ENCODE results near the gene ENPEP.

DNA sequence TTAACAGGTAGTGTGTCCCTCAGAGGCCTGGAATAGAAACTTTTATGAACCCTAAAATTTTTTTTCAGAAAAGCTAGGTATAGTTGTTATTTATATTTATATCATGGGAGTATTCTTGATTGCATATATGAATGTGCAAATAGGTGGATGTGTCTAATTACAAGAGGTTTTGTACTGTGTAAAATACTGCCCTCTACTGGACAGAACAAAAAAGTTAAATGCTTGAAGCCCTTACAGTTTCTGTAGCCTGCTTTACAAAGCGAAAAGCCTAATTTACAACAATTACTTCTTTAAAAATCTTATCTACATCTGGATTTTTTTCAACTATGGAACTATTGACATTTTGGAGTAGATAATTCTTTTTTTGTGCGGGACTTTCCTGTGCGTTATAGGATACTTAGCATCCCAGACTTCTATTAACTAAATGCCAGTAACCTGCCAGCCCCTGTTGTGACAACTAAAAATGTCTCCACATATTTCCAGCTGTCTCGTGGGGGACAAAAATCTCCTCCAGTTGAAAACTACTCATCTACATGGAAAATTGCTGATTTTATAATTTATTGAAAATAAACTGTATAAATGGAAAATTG, 35.1 kb downstream of the ENPEP start:
- TF ChIP-seq, protein P1, sequence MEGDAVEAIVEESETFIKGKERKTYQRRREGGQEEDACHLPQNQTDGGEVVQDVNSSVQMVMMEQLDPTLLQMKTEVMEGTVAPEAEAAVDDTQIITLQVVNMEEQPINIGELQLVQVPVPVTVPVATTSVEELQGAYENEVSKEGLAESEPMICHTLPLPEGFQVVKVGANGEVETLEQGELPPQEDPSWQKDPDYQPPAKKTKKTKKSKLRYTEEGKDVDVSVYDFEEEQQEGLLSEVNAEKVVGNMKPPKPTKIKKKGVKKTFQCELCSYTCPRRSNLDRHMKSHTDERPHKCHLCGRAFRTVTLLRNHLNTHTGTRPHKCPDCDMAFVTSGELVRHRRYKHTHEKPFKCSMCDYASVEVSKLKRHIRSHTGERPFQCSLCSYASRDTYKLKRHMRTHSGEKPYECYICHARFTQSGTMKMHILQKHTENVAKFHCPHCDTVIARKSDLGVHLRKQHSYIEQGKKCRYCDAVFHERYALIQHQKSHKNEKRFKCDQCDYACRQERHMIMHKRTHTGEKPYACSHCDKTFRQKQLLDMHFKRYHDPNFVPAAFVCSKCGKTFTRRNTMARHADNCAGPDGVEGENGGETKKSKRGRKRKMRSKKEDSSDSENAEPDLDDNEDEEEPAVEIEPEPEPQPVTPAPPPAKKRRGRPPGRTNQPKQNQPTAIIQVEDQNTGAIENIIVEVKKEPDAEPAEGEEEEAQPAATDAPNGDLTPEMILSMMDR (IDR thresholded peaks at IDR 0.05), result peak; percentile 65 to 80 (median 74)
- no peak for TF ChIP-seq POLR2A (IDR thresholded peaks at IDR 0.05)

All from heart left ventricle (tissue), 13 donors.